SH-SY5Y (cell line): ENCODE measurements around the gene LNX1.

Experiments used
- GATA2 ChIP-seq: IDR thresholded peaks from 2 replicates; pipeline ENCODE4 v1.6.1; 2011; ENCODE audit warnings: mild to moderate bottlenecking, low read depth, low read length
- GATA3 ChIP-seq: IDR thresholded peaks from 2 replicates; pipeline ENCODE4 v1.6.1; 2011; ENCODE audit warnings: low read depth, mild to moderate bottlenecking, low read length, moderate library complexity

- TF ChIP-seq GATA2 (no peak), GATA3 (no peak)
These were observed 29.7 kb upstream of the LNX1 start for GRCh38 chr4:53620956-53621355.
